Activated CD8-positive, alpha-beta T cell treated with anti-CD3 and anti-CD28 coated beads for 36 hours (primary cell): ENCODE measurements around the gene MYOCD. TPM values are rescaled to one million over a fixed set of nuclear protein-coding genes. Genes with fewer than 3 reads are reported as not detected.

ENCODE experiments used
- ATAC-seq: fragments of 200-7000 bp; cut with Tn5 transposase; one replicate; pipeline ENCODE4 v1.10.0; 2021; ENCODE audit warnings: mild to moderate bottlenecking, moderate library complexity
- CTCF ChIA-PET: fragments of 350-600 bp; sonication (Branson Sonifier 250); formaldehyde crosslinking; loops from one replicate; lab custom pipeline; 2021; ENCODE audit warnings: antibody characterized with exemption; lab: Charles Lee
- POLR2A ChIA-PET: fragments of 350-600 bp; sonication (Branson Sonifier 250); formaldehyde crosslinking; loops from one replicate; lab custom pipeline; 2021; ENCODE audit warnings: antibody characterized with exemption; lab: Charles Lee
- DNase-seq: peaks from one replicate; pipeline ENCODE4 v3.0.0-alpha.2; 2020
- H3K27ac Mint-ChIP-seq: one replicate; pipeline ENCODE4 v1.8.0; 2021; ENCODE audit warnings: mild to moderate bottlenecking, mixed read lengths
- H3K27me3 Mint-ChIP-seq: one replicate; pipeline ENCODE4 v1.8.0; 2021; ENCODE audit warnings: mixed read lengths
- H3K36me3 Mint-ChIP-seq: one replicate; pipeline ENCODE4 v1.8.0; 2021; ENCODE audit warnings: low read depth, mixed read lengths
- H3K4me1 Mint-ChIP-seq: one replicate; pipeline ENCODE4 v1.8.0; 2021; ENCODE audit warnings: low read depth, mixed read lengths
- H3K4me3 Mint-ChIP-seq: one replicate; pipeline ENCODE4 v1.8.0; 2021; ENCODE audit warnings: mild to moderate bottlenecking, moderate library complexity, mixed read lengths
- H3K9me3 Mint-ChIP-seq: one replicate; pipeline ENCODE4 v1.8.0; 2021; ENCODE audit warnings: mixed read lengths
- CTCF ChIP-seq: fragments of 200-600 bp; IDR thresholded peaks from one replicate; pipeline ENCODE4 v1.8.0; 2022; ENCODE audit warnings: antibody characterized with exemption, mild to moderate bottlenecking
- intact Hi-C: fragments of 100-400 bp; cut with micrococcal nuclease; formaldehyde crosslinking; loops from one replicate; pipeline ENCODE4 v1.10.0; 2022
- total RNA-seq, 2 experiments: library from RNA; stranded (reverse); gene quantifications; one replicate each; pipeline ENCODE4 v1.2.3, GENCODE V29; 2021

MYOCD gene
- total RNA-seq, 2 experiments from 2014 or later, result not detected

GRCh38 chr17:12693640-12694039 lies 27.9 kb downstream of the MYOCD start:
- Mint-ChIP-seq H3K4me1 (no peaks in the 10 kb centered on the region), H3K27me3 (no peaks in the 10 kb centered on the region), H3K9me3 (no peaks in the 10 kb centered on the region), H3K4me3 (no peak overlapping the region), H3K27ac (no peak overlapping the region), H3K36me3 (no peaks in the 10 kb centered on the region)
- no peak for DNase-seq
- TF ChIP-seq CTCF, result no peak
- no peak for ATAC-seq
- intact Hi-C loops, result no loop called here
- ChIA-PET CTCF (interaction anchor here (1.2 kb wide), 1 partner anchor 48 kb away, joined by 3 read pairs; no protein-coding TSS in a partner anchor), POLR2A (no interaction called here)

GRCh38 chr17:12706070-12706469 lies 40.4 kb downstream of the MYOCD start:
- ChIA-PET CTCF (interaction anchor here (0.6 kb wide), 1 partner anchor 33 kb away, joined by 3 read pairs; no protein-coding TSS in a partner anchor), POLR2A (no interaction called here)
- no peaks in the 10 kb centered on the region for H3K9me3 Mint-ChIP-seq
- no peak overlapping the region for H3K27ac Mint-ChIP-seq
- H3K4me3 Mint-ChIP-seq, result no peak overlapping the region
- DNase-seq (no peak), ATAC-seq (no peak)
- intact Hi-C loops, result no loop called here
- no peaks in the 10 kb centered on the region for H3K4me1 Mint-ChIP-seq
- no peak for TF ChIP-seq CTCF
- peaks cover 2% of the 10 kb centered on the region for H3K27me3 Mint-ChIP-seq
- H3K36me3 Mint-ChIP-seq, result no peaks in the 10 kb centered on the region

- H3K9me3 Mint-ChIP-seq, result no peaks in the 10 kb centered on the region
- ChIA-PET CTCF (no interaction called here), POLR2A (no interaction called here)
- H3K27me3 Mint-ChIP-seq, result peaks cover 2% of the 10 kb centered on the region
- no peak overlapping the region for H3K4me3 Mint-ChIP-seq
- ATAC-seq (no peak), DNase-seq (no peak)
- no peak overlapping the region for H3K27ac Mint-ChIP-seq
- no peak for TF ChIP-seq CTCF
- intact Hi-C loops, result no loop called here
- H3K36me3 Mint-ChIP-seq, result no peaks in the 10 kb centered on the region
- H3K4me1 Mint-ChIP-seq, result no peaks in the 10 kb centered on the region
Observed at GRCh38 chr17:12709063-12709462, 43.4 kb downstream of the MYOCD start.

- Mint-ChIP-seq H3K9me3 (no peaks in the 10 kb centered on the region), H3K27ac (no peak overlapping the region), H3K36me3 (no peaks in the 10 kb centered on the region), H3K4me3 (no peak overlapping the region), H3K4me1 (no peaks in the 10 kb centered on the region), H3K27me3 (peaks cover 2% of the 10 kb centered on the region)
- intact Hi-C loops, result no loop called here
- DNase-seq (no peak), ATAC-seq (no peak)
- ChIA-PET CTCF (no interaction called here), POLR2A (no interaction called here)
- TF ChIP-seq CTCF, result no peak
Observed at GRCh38 chr17:12712415-12712814, 46.7 kb downstream of the MYOCD start.

- ChIA-PET CTCF (no interaction called here), POLR2A (no interaction called here)
- Mint-ChIP-seq H3K4me1 (no peaks in the 10 kb centered on the region), H3K9me3 (no peaks in the 10 kb centered on the region), H3K27me3 (peaks cover 2% of the 10 kb centered on the region), H3K36me3 (no peaks in the 10 kb centered on the region), H3K4me3 (no peak overlapping the region), H3K27ac (no peak overlapping the region)
- no peak for TF ChIP-seq CTCF
- intact Hi-C loops, result no loop called here
- no peak for DNase-seq
- no peak for ATAC-seq
Observed at GRCh38 chr17:12712941-12713340, 47.3 kb downstream of the MYOCD start.
